Activated CD4-positive, alpha-beta T cell treated with anti-CD3 and anti-CD28 coated beads for 24 hours (primary cell): ENCODE data around the gene TFEB.

Experiments used
- DNase-seq, 2 donors: peaks; one replicate each; pipeline ENCODE4 v3.0.0-alpha.2; 2020; ENCODE audit warnings: low read depth in 2 of 2

Gene TFEB

DNA sequence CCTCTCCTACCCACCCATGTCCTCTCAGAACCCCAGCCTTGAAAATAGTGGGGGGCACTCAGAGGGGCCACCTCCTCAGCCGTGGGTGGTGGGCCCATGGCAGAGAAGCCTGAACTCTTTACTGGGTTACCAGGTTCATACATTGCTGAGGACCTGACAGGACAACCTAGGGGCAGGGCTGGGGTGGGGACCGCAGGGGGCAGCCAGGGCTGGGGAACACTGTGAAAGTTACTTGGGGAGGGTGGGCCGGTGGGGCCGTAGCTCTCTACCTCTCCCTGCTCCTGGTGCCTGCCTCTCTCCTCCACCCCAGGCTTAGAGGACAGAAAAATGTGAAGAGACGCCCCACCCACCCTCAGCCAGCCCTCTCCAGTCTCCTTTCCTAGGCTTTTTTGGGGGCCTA is 81.7 kb downstream of the TFEB start:
- no peak for DNase-seq

- no peak for DNase-seq
Observed at GRCh38 chr6:41652866-41653652, 82.3 kb downstream of the TFEB start.

DNA sequence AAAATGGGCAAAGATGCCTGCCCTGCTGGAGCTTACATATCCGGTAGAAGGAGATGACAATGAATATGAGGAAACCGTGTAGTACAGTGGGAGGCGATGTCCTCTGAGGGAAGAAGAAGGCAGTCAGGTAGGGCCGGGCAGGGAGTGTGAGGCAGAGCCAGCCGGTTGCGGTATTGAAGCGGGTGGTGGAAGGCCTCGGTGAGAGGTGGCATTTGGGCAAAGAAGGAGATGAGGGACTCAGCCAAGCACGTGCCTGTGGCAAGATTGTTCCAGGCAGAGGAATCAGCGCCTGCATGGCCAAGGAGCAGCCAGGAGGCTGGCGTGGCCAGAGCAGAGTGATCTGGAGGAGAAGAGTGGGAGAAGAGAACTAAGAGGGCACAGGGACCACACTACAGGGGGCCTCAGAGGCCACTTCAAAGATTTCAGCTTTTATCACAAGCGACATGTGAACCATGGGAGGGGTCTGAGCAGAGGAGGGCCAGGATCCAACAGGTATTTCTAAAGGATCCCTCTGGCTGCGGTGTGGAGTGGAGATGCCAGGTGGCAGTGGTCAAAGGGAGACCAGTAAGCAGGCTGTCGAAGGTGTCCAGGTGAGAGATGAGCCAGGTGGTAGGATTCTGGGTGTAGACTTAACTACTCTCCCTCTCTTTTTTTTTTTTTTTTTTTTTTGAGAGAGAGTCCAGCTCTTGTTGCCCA is 83.3 kb downstream of the TFEB start:
- no peak for DNase-seq

DNA sequence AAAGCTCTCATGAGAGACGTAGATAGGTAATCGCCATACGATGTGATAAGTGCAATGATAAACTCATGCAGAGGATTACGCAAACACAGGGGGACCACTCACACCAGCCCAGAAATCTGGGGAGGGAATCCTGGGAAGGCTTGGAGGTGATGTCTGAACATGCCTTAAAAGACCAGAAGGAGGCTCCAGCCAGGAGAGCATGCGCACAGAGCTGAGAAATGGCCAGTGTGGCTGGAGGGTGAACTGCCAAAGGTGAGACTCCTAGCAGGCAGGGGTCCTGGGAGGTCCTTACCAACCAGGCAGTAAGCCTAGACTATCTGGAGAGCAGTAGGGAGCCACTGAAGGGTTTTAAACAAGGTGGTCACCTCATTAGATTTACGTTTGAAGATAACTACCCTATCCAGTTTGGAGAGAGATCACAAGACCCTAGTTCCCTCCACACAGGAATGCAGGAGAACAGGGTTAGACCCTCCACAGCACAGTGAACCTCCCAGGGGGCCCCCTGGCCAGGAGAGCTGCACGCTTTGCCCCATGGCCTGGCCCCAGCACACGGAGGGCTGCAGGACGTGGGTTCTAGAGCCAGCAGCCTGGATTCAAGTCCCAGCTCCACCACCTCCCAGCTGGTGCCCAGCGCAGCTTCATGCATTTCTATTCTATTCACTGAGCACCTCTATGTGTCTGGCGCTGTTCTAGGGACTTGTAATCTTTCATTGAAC is 84.0 kb downstream of the TFEB start:
- DNase-seq: no peak

DNA sequence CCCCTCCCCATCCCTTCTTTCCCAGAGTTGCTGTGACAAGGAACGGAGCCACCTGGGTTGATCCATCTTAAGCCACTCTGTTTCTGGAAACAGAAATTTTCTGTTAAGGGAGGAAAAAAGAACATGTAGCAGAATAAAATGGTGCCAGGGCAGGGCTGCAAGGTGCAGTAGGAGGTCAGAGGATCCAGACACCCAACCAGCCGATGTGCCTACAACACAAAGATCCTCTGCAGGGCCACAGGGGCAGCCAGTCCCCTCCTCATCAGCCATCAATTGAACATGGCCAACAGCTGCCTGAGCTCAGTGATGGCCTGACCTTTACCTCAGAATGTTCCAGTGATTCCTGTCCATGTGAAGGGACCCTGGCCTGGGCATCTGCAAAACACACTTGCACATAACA is 85.3 kb downstream of the TFEB start:
- DNase-seq: no peak

GRCh38 chr6:41649596-41649995 is 85.8 kb downstream of the TFEB start:
- DNase-seq: no peak

DNA sequence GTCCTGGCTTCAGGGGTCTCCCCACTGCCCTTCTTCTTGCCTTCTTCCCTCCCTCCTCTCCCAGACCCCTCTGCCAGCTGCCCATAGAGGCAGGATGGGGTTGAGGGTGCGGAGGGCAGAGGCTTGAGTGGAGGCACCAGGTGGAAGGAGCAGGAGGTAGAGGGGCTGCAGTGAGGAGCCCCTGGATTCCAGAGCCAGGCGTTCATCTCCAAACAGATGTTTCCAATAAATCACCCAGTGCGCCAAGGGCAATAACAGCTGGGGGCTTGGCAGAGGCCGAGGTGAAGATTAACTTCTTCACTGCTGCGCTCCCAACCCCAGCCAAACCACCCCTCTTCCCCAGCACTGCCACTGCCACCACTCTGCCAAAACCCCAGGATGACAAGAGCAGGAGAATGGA is 86.5 kb downstream of the TFEB start:
- DNase-seq: no peak

DNA sequence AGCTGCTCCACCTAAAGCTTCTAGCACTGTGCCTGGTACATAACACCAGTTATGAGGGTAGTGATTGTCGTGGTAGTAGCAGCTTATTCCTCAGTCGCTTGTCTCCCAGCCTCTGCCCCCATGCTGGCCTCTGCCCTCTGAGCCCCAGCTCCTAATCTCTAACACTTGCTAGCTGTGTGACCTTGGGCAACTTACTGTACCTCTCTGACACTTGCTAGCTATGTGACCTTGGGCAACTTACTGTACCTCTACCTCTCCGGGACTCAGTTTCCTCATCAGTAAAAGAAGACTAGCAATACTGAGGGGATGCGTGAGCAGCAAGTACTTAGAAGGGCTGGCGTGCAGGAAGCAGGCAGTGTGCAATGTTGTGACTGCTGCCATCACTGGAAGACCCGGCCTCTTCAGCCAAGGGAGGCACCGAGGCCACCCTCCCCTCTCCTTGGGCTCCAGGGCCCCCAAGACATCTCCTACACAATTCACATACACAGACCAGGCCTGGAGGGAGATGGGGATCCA is 87.3 kb downstream of the TFEB start:
- no peak for DNase-seq

GRCh38 chr6:41647061-41647511 is 88.3 kb downstream of the TFEB start:
- no peak for DNase-seq

DNA sequence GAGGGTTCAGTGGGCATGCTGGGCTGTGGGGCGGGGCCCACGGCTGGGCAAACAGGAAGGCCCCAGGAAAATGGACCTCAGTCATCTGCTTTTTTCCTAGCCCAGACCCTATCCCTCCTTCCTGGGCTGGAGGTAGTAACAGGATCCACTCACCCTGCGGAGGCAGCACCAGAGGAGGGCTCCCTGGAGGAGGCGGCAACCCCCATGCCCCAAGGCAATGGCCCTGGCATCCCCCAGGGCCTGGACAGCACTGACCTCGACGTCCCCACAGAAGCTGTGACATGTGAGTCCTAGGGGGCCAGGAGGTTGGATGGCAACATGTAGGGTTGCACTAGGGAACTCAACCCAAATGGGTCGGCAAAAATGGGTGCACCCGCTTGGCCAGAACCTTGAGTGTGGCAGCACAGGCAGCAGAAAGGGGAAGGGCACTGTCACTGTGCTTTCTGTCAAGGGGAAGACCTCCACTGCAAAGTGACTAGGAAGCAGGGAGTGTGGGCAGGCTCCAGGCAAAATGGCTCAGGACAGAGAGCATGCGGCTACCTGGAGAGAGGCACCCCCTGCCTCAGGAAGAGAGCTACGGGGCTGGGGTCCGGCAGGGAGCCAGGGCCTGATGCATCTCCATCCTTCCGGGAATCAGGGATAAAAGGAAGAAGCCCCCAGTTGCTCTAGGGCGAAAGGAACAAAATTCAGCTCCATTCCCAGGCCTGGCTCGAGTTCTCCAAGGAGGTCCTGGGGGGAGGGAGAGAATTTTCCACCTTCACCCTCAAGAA is 89.2 kb downstream of the TFEB start:
- DNase-seq: no peak

DNA sequence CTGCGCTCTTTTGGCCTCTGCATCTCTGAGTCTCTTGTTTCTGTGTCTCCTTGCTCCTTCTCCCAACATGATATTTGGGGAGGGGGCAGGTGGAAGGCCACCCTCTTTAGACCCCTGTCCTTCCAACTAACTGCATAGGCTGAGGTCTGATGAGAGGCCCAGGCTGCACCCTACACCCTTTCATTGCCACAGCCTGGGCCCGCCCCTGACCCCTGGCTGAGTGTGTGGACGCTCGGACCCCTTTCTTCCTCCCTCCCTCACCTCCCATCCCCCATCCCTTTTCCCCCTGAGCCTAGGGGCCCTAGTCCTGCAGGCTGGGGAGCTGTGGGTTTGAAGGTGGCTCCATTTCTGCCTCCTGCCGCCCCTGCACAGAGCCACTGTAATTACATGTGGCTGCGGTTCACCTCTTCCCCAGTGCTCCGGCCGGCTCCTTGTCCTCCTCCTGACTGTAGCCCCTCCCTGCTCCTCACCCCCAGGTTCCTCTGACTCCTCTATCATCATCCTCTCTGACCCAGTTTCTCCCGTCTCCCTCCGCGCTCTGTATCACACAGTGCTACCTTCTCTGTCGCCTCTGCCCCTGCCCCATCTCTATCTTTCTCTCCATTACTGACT is 90.3 kb downstream of the TFEB start:
- no peak for DNase-seq

- DNase-seq: no peak
Observed at GRCh38 chr6:41644297-41644879, 91.0 kb downstream of the TFEB start.

DNA sequence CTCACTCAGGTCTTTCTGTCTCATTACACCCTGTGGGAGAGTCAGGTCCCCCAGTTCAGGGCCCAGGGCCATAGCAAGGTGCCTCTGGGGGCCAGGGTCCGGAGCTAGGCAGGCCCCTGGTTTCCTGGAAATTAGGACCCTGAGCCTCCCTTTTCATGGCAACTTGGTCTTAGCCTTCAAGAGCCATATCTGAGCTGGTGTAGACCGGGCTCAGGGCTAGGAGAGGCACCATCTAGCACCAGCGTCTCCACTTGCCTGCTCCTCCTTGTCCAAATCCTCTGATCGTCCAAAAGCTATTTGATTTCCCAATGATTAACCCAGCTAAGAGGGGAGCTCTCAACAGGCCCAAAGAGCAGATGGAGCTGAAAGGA is 91.5 kb downstream of the TFEB start:
- DNase-seq: no peak

GRCh38 chr6:41642960-41643898 is 92.2 kb downstream of the TFEB start:
- no peak for DNase-seq

- no peak for DNase-seq
Observed at GRCh38 chr6:41642090-41642959, 93.1 kb downstream of the TFEB start.

DNA sequence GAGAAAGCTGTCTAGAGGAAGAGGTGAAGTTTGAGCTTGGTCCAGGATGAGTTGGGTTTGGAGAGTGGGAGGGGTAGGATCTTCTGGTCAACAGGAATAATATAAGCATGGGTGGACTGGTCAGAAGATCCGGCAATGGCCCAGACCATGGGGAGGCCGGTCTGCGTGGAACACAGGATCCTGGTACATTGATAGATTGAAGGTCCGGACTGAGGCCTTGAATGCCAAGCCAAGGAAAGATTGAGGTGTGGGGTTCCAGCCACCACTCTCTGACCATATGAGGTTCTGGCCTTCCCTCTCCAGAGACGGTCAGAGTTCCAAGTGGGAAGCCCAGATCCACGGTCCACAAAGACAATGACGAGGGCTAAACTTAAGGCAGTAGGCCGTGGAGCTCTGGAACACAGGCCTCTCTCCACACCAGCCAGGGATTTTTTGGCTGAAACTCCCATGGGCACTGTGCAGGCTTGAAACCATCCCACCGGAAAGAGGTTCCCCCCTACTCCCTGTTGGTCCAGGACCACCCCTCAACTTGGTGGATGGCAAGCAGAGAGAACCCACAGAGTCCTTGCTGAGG is 94.0 kb downstream of the TFEB start:
- DNase-seq: no peak

DNA sequence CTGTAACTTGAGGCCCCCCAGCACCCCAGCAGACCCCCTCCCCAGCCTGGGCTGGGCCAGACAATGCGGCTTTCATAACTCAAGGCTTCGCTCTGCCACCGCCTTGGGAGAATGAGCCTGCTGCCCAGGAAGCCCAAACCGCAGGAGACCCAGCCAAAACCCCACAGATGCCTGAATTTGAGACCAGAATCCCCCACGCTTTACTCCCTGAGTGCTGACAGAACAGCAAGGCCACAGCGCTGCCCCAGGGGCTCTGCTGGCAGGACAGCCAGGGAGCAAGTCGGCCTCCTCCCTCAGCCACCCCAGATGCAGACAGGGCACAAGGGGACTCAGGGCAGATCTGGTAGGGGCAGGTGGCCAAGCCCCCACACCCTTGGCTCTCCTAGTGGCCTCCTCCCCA is 95.0 kb downstream of the TFEB start:
- DNase-seq: no peak

DNA sequence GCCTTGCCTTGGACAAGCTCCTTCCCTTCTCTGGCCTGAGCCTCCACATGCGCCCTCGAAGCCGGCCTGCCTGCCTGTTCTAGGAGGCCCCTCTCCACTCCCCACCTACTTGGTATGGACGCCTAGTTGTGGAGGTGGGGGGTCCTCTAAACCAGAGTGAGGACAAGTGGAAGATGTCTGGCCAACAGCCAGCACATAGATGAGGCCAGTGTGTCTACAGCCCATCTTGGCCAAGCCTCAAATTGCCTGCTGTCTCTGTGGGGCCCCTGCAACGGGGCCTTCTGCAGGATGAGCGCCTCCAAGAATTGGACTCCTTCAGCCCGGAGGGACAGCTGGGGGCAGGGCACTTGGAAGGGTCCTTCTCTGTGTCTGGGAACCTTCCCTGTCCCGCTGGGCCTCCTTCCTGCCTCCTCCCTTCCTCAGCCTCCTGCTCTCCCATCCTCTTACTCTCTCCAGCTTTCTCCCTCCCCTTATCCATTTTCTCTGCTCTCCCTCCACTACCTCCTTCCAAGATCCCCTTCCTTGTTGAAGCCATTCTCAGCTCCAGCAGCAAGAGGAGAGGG is 95.5 kb downstream of the TFEB start:
- DNase-seq: no peak
